Measurements from ENCODE around the gene SLC29A2.

SLC29A2 gene

GRCh38 chr11:66363187-66363601 is 8.4 kb downstream of the SLC29A2 start:
- no peak for TF ChIP-seq CTCF (conservative IDR thresholded peaks at IDR 0.05; ENCODE audit: low read depth, low read length)
- Histone ChIP-seq H3K36me3 (ENCODE audit: insufficient read depth) (no peaks in the 10 kb centered on the region), H3K27ac (no peak overlapping the region), H3K4me1 (ENCODE audit: low read depth, poor library complexity, severe bottlenecking) (no peaks in the 10 kb centered on the region), H2AFZ (ENCODE audit: low read depth) (no peak overlapping the region), H4K20me1 (ENCODE audit: insufficient read depth) (no peaks in the 10 kb centered on the region), H3K79me2 (ENCODE audit: insufficient read depth, low read depth) (no peaks in the 10 kb centered on the region), H3K4me2 (no peak overlapping the region), H3K9ac (no peak overlapping the region), H3K27me3 (ENCODE audit: insufficient read depth, low read depth) (peaks cover 15% of the 10 kb centered on the region; the same call in 1 of the 2 replicates), H3K4me3 (IDR thresholded peaks at IDR 0.05; ENCODE audit: insufficient read depth, low read depth, low read length) (no peak overlapping the region)

- TF ChIP-seq CTCF (conservative IDR thresholded peaks at IDR 0.05; ENCODE audit: low read depth, low read length): no peak
- Histone ChIP-seq H3K79me2 (ENCODE audit: insufficient read depth, low read depth) (no peaks in the 10 kb centered on the region), H3K36me3 (ENCODE audit: insufficient read depth) (no peaks in the 10 kb centered on the region), H3K9ac (no peak overlapping the region), H3K4me3 (IDR thresholded peaks at IDR 0.05; ENCODE audit: insufficient read depth, low read depth, low read length) (no peak overlapping the region), H3K4me2 (no peak overlapping the region), H4K20me1 (ENCODE audit: insufficient read depth) (no peaks in the 10 kb centered on the region), H3K27me3 (ENCODE audit: insufficient read depth, low read depth) (peaks cover 11% of the 10 kb centered on the region; the same call in 1 of the 2 replicates), H3K4me1 (ENCODE audit: low read depth, poor library complexity, severe bottlenecking) (no peaks in the 10 kb centered on the region), H3K27ac (no peak overlapping the region), H2AFZ (ENCODE audit: low read depth) (no peak overlapping the region)
Measured at GRCh38 chr11:66362481-66363147, 8.9 kb downstream of the SLC29A2 start.

GRCh38 chr11:66361502-66361941 is 10.0 kb downstream of the SLC29A2 start:
- no peak overlapping the region for H3K4me2 ChIP-seq
- no peaks in the 10 kb centered on the region for H3K79me2 ChIP-seq (ENCODE audit: insufficient read depth, low read depth)
- H3K4me1 ChIP-seq (ENCODE audit: low read depth, poor library complexity, severe bottlenecking): no peaks in the 10 kb centered on the region
- H4K20me1 ChIP-seq (ENCODE audit: insufficient read depth): no peaks in the 10 kb centered on the region
- no peak overlapping the region for H3K27ac ChIP-seq
- no peak for TF ChIP-seq CTCF (conservative IDR thresholded peaks at IDR 0.05; ENCODE audit: low read depth, low read length)
- H3K4me3 ChIP-seq (IDR thresholded peaks at IDR 0.05; ENCODE audit: insufficient read depth, low read depth, low read length): no peak overlapping the region
- H3K9ac ChIP-seq: no peak overlapping the region
- no peak overlapping the region for H2AFZ ChIP-seq (ENCODE audit: low read depth)
- no peaks in the 10 kb centered on the region for H3K36me3 ChIP-seq (ENCODE audit: insufficient read depth)
- H3K27me3 ChIP-seq (ENCODE audit: insufficient read depth, low read depth): peaks cover 3% of the 10 kb centered on the region; the same call in 1 of the 2 replicates

GRCh38 chr11:66360406-66361073 is 11.0 kb downstream of the SLC29A2 start:
- TF ChIP-seq CTCF (conservative IDR thresholded peaks at IDR 0.05; ENCODE audit: low read depth, low read length): no peak
- no peak overlapping the region for H3K4me2 ChIP-seq
- H3K9ac ChIP-seq: no peak overlapping the region
- H3K36me3 ChIP-seq (ENCODE audit: insufficient read depth): no peaks in the 10 kb centered on the region
- H2AFZ ChIP-seq (ENCODE audit: low read depth): no peak overlapping the region
- H3K4me1 ChIP-seq (ENCODE audit: low read depth, poor library complexity, severe bottlenecking): no peaks in the 10 kb centered on the region
- H3K4me3 ChIP-seq (IDR thresholded peaks at IDR 0.05; ENCODE audit: insufficient read depth, low read depth, low read length): no peak overlapping the region
- H3K79me2 ChIP-seq (ENCODE audit: insufficient read depth, low read depth): no peaks in the 10 kb centered on the region
- no peaks in the 10 kb centered on the region for H3K27me3 ChIP-seq (ENCODE audit: insufficient read depth, low read depth)
- H3K27ac ChIP-seq: no peak overlapping the region
- no peaks in the 10 kb centered on the region for H4K20me1 ChIP-seq (ENCODE audit: insufficient read depth)
